Bronchial epithelial cell (primary cell): ENCODE measurements around the gene LIPH. TPM values are rescaled to one million over a fixed set of nuclear protein-coding genes. Genes with fewer than 3 reads are reported as not detected.

ENCODE experiments used
- DNase-seq: peaks from one replicate; pipeline ENCODE4 v3.0.0-alpha.2; 2010; ENCODE audit warnings: low read depth
- FAIRE-seq: peaks from 2 replicates; lab custom pipeline; 2011; peaks lifted over from hg19 to GRCh38; lab: Jason Lieb, UNC
- H3K27me3 ChIP-seq: 2 replicates; pipeline ENCODE4 v1.5.1; 2011; ENCODE audit warnings: low read length; ENCODE audit not compliant: control insufficient read depth, insufficient read depth
- H3K36me3 ChIP-seq: 2 replicates; pipeline ENCODE4 v1.5.1; 2011; ENCODE audit warnings: low read length; ENCODE audit not compliant: control insufficient read depth, insufficient read depth
- H3K4me3 ChIP-seq: 2 replicates; pipeline ENCODE4 v1.5.1; 2011; ENCODE audit warnings: mild to moderate bottlenecking, low read depth, low read length, control low read depth
- CTCF ChIP-seq: IDR thresholded peaks from 2 replicates; pipeline ENCODE4 v1.5.1; 2011; ENCODE audit warnings: mild to moderate bottlenecking, moderate library complexity, low read length, control low read depth, inconsistent platforms; ENCODE audit not compliant: insufficient read depth, severe bottlenecking
- total RNA-seq: library from RNA; depleted of rRNA; stranded (reverse); fragments of >200 nt; gene quantifications from 2 replicates; pipeline ENCODE4 v1.2.1, GENCODE V29; 2014

LIPH gene
- total RNA-seq, 1 donor from 2014 or later: 1.8 TPM

DNA sequence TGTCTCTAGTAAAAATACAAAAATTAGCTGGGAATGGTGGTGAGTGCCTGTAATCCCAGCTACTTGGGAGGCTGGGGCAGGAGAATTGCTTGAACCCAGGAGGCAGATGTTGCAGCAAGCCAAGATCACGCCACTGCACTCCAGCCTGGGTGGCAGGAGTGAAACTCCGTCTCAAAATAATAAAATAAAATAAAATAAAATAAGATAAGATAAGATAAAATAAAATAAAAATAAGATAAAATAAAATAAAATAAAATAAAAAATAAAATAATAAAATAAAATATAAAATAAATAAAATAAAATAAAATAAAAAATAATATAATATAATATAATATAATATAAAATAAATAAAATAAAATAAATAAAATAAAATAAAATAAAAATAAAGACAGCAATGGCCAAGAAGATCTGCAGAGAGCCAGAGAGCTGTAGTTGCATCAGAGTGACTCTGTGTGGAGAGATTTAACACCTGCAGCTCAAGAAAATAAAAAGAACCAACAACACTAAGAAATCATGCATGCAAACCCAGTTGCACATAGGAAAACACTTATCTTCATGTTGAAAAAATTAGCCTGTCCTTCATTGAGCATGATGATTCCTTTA is 25.9 kb downstream of the LIPH start:
- DNase-seq (no peak), FAIRE-seq (no peak)
- Histone ChIP-seq H3K27me3 (peaks cover 2% of the 10 kb centered on the region), H3K4me3 (no peak overlapping the region), H3K36me3 (no peaks in the 10 kb centered on the region)
- TF ChIP-seq CTCF: no peak

- no peak for FAIRE-seq
These were observed 30.8 kb downstream of the LIPH start for GRCh38 chr3:185521349-185522138.

DNA sequence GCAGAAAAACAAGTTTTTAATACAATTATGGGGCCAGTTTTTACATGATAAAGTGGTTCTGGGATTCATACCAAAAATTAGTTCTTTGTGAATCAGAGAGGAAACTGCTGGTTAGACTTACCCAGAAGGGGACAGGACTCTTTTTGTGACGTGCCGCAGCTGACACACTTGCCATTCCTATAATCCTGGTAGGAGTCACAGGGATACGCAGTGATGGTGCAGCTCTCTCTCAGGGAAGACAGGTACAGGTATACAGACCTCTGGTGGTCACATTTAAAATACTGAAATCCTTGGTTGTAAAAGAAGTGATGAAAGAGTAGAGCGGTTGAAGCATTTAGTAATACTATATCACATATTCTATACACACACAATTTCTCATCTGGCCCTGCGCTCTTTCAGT is 33.4 kb downstream of the LIPH start:
- DNase-seq (peak; percentile 69), FAIRE-seq (no peak)
- H3K36me3 ChIP-seq: no peaks in the 10 kb centered on the region
- peaks cover 2% of the 10 kb centered on the region for H3K27me3 ChIP-seq
- peak; percentile 28 for TF ChIP-seq CTCF
- no peak overlapping the region for H3K4me3 ChIP-seq

More at GRCh38 chr3:185521349-185522138, 30.8 kb downstream of the LIPH start:
- Histone ChIP-seq H3K4me3 (no peak overlapping the region), H3K36me3 (no peaks in the 10 kb centered on the region), H3K27me3 (peaks cover 2% of the 10 kb centered on the region)
- DNase-seq: no peak
- TF ChIP-seq CTCF: no peak

DNA sequence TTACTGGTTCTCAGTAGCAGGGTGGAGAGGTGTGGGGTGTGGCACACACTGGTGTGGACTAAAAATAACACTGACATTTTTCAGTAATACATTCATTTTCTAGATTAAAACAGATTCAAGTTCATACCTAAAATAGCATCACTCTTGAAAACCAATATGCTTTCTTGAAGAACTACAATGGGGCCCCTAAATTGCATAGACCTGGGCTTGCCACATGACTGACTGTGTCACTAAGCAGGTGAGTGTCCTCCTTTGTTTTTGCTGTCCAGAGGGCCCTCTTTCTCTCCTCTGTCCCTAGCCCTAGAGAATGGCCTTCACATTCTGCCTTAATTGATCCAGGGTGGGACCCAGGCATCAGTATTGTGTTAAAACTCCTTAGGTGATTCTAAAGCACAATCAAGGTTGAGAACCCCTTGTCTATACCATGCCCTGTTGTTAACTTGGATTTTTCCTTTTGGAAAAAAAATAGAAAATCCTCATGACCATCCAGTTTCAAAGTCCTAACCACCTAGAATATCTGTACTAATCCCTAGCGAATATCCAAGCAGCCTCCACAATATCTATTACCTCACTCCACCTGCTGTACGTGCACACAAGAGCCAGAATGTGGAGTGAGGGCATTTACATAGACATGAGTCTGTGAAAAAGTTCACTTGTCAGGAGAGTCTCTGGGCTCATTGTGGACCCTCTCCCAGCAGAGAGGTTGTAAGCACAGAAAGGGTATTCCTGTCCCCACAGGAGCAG is 34.8 kb downstream of the LIPH start:
- H3K27me3 ChIP-seq: peaks cover 2% of the 10 kb centered on the region
- FAIRE-seq (no peak), DNase-seq (no peak)
- no peaks in the 10 kb centered on the region for H3K36me3 ChIP-seq
- TF ChIP-seq CTCF: no peak
- no peak overlapping the region for H3K4me3 ChIP-seq

DNA sequence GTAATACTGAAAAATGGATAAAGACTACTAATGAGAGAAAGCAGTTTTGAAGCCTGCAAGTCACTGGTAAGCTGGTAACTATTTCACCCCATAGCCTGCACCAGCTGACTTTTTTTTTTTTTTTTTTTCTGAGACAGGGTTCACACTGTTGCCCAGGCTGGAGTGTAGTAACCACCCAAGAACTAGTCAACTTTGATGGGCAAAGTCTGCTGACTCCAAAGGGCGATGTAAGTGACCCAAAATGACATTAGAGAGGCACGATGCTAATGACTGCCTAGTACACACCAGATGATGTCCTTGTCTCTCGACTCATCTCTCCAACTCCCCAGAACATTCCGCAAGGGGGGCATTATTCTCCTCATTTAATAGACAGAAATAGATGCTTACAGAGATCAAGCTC is 40.7 kb downstream of the LIPH start:
- TF ChIP-seq CTCF: no peak
- no peaks in the 10 kb centered on the region for H3K36me3 ChIP-seq
- FAIRE-seq: no peak

More for the DNA sequence above, 40.7 kb downstream of the LIPH start:
- Histone ChIP-seq H3K27me3 (no peaks in the 10 kb centered on the region), H3K4me3 (no peak overlapping the region)
- no peak for DNase-seq
